ENCODE measurements around the gene ARHGAP27. TPM values are rescaled to one million over a fixed set of nuclear protein-coding genes. Genes with fewer than 3 reads are reported as not detected.
A peak's percentile ranks its signal among the peaks of the same experiment; 100 is the strongest.
"Not testable (repeated sequence)": the region's sequence is repeated elsewhere in the genome, so short reads cannot be mapped to it uniquely, and the experiment has no call there.

The ARHGAP27 gene, protein sequence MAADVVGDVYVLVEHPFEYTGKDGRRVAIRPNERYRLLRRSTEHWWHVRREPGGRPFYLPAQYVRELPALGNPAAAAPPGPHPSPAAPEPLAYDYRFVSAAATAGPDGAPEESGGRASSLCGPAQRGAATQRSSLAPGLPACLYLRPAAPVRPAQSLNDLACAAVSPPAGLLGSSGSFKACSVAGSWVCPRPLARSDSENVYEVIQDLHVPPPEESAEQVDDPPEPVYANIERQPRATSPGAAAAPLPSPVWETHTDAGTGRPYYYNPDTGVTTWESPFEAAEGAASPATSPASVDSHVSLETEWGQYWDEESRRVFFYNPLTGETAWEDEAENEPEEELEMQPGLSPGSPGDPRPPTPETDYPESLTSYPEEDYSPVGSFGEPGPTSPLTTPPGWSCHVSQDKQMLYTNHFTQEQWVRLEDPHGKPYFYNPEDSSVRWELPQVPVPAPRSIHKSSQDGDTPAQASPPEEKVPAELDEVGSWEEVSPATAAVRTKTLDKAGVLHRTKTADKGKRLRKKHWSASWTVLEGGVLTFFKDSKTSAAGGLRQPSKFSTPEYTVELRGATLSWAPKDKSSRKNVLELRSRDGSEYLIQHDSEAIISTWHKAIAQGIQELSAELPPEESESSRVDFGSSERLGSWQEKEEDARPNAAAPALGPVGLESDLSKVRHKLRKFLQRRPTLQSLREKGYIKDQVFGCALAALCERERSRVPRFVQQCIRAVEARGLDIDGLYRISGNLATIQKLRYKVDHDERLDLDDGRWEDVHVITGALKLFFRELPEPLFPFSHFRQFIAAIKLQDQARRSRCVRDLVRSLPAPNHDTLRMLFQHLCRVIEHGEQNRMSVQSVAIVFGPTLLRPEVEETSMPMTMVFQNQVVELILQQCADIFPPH
- total RNA-seq (2021) (0.17 TPM in 2 replicates), Bru-seq, nascent RNA (percentile 2 among the genes with signal in this experiment), BruChase-seq, experiment 1, labeled RNA remaining after a 2-hour chase (percentile 13 among the genes with signal in this experiment), BruChase-seq, experiment 2, labeled RNA remaining after a 6-hour chase (percentile 15 among the genes with signal in this experiment)
- long read RNA-seq: 0 reads

DNA sequence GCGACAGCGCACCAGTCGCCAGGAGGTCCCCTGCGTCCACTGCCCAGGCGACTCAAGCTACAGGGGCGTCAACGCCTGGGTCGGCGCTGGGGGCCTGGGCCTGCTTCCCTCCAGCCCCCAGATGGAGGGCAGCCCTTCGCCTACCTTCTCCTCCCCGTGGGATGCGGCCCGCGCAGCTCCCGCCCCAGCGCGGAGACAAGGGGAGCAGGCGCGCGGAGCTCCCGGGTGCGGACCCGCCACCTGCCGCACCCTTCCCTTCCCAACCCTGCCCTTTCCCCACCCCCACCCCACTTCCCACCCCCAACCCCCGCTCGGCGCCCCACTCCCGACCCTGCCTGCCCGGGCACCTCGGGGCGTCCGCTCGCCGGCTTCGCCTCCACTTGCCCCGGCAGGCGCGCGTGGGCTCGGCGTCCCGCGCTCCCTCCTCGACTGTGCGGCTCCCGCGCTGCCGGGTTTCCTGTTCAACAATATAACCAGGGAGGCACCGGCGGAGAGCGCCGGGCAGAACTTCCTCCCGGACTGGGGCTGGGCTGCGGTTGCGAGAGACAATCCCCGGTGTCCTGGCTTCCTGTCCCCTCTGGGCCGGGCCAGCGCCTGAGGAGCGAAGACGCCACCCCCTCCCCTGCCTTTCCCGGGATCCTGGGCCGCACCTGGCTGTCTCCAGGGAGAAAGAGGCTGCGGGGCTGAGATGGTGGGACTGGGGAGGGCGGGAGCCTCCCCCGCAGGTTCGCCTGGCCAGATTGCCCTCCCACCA is at the start of gene ARHGAP27:
Gene ARHGAP27 (minus strand): TSS at position 466 of the 754 bp plus-strand sequence. CDS start 2,591 bp downstream, outside the sequence.
- Histone ChIP-seq H3K4me1 (ENCODE audit: insufficient read depth, low read length, poor library complexity, severe bottlenecking) (no peaks in the 10 kb centered on the region), H3K4me3 (ENCODE audit: low read depth, low read length, poor library complexity, severe bottlenecking) (peak within 1 kb of the TSS; percentile 39), H3K36me3 (ENCODE audit: insufficient read depth, low read length, poor library complexity, severe bottlenecking) (no peaks in the 10 kb centered on the region), H3K27ac (ENCODE audit: low read depth, low read length, poor library complexity, severe bottlenecking) (no peak within 1 kb of the TSS), H3K9me3 (ENCODE audit: low read depth, low read length, poor library complexity, severe bottlenecking) (no peaks in the 10 kb centered on the region), H3K27me3 (replicated peaks; ENCODE audit: insufficient read depth, low read depth, low read length, poor library complexity) (peaks cover 28% of the 10 kb centered on the region)
- ChIA-PET POLR2A (ENCODE audit: low non-redundant PET) (no interaction called here), CTCF (no interaction called here)
- TF ChIP-seq, protein P1, sequence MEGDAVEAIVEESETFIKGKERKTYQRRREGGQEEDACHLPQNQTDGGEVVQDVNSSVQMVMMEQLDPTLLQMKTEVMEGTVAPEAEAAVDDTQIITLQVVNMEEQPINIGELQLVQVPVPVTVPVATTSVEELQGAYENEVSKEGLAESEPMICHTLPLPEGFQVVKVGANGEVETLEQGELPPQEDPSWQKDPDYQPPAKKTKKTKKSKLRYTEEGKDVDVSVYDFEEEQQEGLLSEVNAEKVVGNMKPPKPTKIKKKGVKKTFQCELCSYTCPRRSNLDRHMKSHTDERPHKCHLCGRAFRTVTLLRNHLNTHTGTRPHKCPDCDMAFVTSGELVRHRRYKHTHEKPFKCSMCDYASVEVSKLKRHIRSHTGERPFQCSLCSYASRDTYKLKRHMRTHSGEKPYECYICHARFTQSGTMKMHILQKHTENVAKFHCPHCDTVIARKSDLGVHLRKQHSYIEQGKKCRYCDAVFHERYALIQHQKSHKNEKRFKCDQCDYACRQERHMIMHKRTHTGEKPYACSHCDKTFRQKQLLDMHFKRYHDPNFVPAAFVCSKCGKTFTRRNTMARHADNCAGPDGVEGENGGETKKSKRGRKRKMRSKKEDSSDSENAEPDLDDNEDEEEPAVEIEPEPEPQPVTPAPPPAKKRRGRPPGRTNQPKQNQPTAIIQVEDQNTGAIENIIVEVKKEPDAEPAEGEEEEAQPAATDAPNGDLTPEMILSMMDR (conservative IDR thresholded peaks at IDR 0.05; ENCODE audit: low read depth, low read length): no peak
- TF ChIP-seq EZH2 (IDR thresholded peaks at IDR 0.05; ENCODE audit: borderline replicate concordance, low read depth, low read length, poor library complexity, severe bottlenecking): no peak
- no TSS peak for BruUV-seq (replicated peaks)
- intact Hi-C loops (cut with micrococcal nuclease; ENCODE audit: unreplicated experiment): no loop called here
- no peak for DNase-seq (ENCODE audit: low spot score)

DNA sequence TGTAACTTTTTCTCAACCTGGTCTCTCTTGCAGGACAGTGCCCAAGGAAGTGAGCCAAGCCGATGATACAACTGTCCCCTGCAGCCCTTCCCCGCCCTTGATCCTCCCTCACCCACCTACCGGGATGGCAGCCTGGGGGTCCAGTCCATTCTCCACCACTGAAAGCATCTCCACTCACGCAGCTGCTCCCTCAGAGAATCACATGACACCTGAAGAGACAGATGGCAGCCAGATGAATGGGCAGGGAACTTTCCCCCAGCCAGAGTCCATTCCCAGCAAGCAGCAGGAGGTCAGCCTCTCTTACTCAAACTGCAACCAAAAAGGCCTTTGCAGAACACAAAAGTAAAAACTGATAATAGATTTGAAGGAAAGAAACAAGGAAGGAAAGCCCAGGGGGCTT is 49.6 kb upstream of the ARHGAP27 start:
- H3K4me1 ChIP-seq (ENCODE audit: insufficient read depth, low read length, poor library complexity, severe bottlenecking); H3K27me3 ChIP-seq (replicated peaks; ENCODE audit: insufficient read depth, low read depth, low read length, poor library complexity); H3K4me3 ChIP-seq (ENCODE audit: low read depth, low read length, poor library complexity, severe bottlenecking); DNase-seq (ENCODE audit: low spot score); BruUV-seq (replicated peaks); H3K36me3 ChIP-seq (ENCODE audit: insufficient read depth, low read length, poor library complexity, severe bottlenecking); intact Hi-C loops (cut with micrococcal nuclease; ENCODE audit: unreplicated experiment); POLR2A ChIA-PET (ENCODE audit: low non-redundant PET); CTCF ChIA-PET; H3K9me3 ChIP-seq (ENCODE audit: low read depth, low read length, poor library complexity, severe bottlenecking); H3K27ac ChIP-seq (ENCODE audit: low read depth, low read length, poor library complexity, severe bottlenecking): not testable (repeated sequence)

DNA sequence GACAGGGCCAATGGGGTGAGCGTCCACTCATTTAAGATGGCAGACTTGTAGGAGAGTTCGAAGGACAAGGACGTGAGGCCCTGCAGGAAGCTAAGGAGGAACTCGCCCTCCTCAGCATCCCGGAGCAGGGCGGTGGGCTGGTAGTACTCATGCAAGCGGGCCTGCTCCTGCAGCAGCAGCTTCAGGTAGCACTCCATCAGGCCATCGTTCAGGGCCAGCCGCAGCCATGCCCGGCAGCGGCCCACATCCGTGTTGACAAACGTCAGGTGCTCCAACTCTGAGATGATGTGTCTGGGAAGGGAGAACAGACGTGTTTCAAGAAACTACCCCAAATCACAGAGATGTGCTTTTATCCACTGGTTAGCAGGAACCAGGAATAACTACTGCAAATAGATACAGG is 42.8 kb upstream of the ARHGAP27 start:
- H3K27ac ChIP-seq (ENCODE audit: low read depth, low read length, poor library complexity, severe bottlenecking); BruUV-seq (replicated peaks); H3K4me3 ChIP-seq (ENCODE audit: low read depth, low read length, poor library complexity, severe bottlenecking); H3K9me3 ChIP-seq (ENCODE audit: low read depth, low read length, poor library complexity, severe bottlenecking); intact Hi-C loops (cut with micrococcal nuclease; ENCODE audit: unreplicated experiment); POLR2A ChIA-PET (ENCODE audit: low non-redundant PET); H3K4me1 ChIP-seq (ENCODE audit: insufficient read depth, low read length, poor library complexity, severe bottlenecking); DNase-seq (ENCODE audit: low spot score); H3K27me3 ChIP-seq (replicated peaks; ENCODE audit: insufficient read depth, low read depth, low read length, poor library complexity); H3K36me3 ChIP-seq (ENCODE audit: insufficient read depth, low read length, poor library complexity, severe bottlenecking); CTCF ChIA-PET: not testable (repeated sequence)

DNA sequence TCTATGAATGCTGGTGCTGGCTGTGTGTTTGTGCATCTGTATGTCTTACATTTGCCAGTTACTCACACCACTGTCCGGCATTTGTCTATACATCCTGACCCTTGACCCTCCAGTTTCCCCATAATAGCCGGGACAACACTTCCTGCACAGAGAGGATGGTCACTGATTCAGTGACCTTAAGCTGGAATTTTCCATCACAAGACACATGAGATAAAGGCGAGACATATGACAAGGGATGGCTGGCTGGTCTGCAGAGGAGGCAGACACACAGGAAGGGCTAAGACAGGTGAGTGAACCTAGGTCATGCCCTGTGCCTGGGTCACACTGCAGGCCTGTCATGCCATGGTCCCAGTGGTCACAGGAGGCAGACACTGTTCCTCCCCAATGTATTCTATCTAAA is 39.6 kb upstream of the ARHGAP27 start:
- H3K4me3 ChIP-seq (ENCODE audit: low read depth, low read length, poor library complexity, severe bottlenecking); POLR2A ChIA-PET (ENCODE audit: low non-redundant PET); H3K9me3 ChIP-seq (ENCODE audit: low read depth, low read length, poor library complexity, severe bottlenecking); H3K27ac ChIP-seq (ENCODE audit: low read depth, low read length, poor library complexity, severe bottlenecking); H3K27me3 ChIP-seq (replicated peaks; ENCODE audit: insufficient read depth, low read depth, low read length, poor library complexity); DNase-seq (ENCODE audit: low spot score); intact Hi-C loops (cut with micrococcal nuclease; ENCODE audit: unreplicated experiment); H3K4me1 ChIP-seq (ENCODE audit: insufficient read depth, low read length, poor library complexity, severe bottlenecking); BruUV-seq (replicated peaks); H3K36me3 ChIP-seq (ENCODE audit: insufficient read depth, low read length, poor library complexity, severe bottlenecking); CTCF ChIA-PET: not testable (repeated sequence)

DNA sequence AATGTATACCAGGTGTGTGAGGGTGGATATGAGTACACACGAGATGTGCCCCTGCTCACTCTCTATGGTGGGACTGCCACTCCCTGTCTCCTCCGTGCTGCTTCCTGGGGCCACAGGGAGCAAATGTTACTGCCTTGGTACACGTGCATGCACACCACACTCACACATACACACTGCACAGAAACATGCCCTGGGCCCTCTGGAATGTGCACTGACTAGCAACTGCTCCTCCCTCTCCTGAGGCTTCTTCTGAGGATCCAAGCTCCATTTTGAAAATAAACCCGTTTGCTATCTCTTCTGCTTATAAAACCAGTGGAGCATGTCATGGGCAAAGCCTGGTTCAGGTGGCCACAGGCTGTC is 36.5 kb upstream of the ARHGAP27 start:
- H3K27me3 ChIP-seq (replicated peaks; ENCODE audit: insufficient read depth, low read depth, low read length, poor library complexity); BruUV-seq (replicated peaks); H3K4me1 ChIP-seq (ENCODE audit: insufficient read depth, low read length, poor library complexity, severe bottlenecking); H3K27ac ChIP-seq (ENCODE audit: low read depth, low read length, poor library complexity, severe bottlenecking); H3K9me3 ChIP-seq (ENCODE audit: low read depth, low read length, poor library complexity, severe bottlenecking); CTCF ChIA-PET; DNase-seq (ENCODE audit: low spot score); H3K36me3 ChIP-seq (ENCODE audit: insufficient read depth, low read length, poor library complexity, severe bottlenecking); POLR2A ChIA-PET (ENCODE audit: low non-redundant PET); H3K4me3 ChIP-seq (ENCODE audit: low read depth, low read length, poor library complexity, severe bottlenecking); intact Hi-C loops (cut with micrococcal nuclease; ENCODE audit: unreplicated experiment): not testable (repeated sequence)
